NCI-H146 treated with DMSO at 0.1 percent for 48 hours (cell line): Measurements from ENCODE around the gene MUC20.
"Not testable (repeated sequence)": the region's sequence is repeated elsewhere in the genome, so short reads cannot be mapped to it uniquely, and the experiment has no call there.

Experiments used
- DNase-seq: peaks from one replicate; lab custom pipeline; 2025; ENCODE audit not compliant: unreplicated experiment; lab: John Stamatoyannopoulos, UW

The MUC20 gene

GRCh38 chr3:195769551-195769950 lies 48.8 kb downstream of the MUC20 start:
- no peak for DNase-seq

DNA sequence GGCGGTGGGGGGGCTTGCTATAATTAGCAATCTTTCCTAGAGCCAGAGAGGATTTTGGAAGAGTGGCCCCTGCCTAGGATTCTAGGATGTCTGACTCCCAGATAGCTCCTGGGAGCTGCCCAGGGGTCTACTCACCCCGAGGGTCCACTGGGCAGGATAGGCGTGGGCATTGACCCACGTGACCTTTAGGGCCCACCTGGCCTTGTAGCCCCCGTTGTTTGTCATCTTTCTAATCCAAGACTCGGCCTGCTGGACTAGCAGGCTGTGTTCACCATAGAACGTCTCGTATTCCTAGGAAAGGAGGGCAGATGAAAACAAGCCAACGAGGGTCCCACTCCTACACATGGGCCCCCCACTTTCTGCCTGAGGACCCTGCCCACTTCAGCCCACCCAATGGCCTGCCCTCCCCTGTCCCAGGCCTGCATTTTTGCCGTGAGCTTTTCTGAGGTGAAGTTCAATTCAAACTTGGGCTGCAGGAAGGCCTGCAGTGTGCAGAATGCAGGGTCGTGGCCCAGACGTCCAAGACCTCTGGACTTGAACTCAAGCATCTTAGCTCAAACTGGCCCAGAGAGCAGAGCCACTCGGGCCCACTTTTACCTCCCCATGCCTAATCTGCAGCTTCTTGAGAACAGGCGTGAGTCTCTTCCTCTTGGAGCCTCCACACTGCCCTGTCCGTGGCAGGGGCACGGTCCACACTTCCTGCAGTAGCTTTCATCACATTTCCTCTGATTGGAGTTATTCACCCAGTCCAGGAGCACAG lies 49.5 kb downstream of the MUC20 start:
- DNase-seq = no peak

DNA sequence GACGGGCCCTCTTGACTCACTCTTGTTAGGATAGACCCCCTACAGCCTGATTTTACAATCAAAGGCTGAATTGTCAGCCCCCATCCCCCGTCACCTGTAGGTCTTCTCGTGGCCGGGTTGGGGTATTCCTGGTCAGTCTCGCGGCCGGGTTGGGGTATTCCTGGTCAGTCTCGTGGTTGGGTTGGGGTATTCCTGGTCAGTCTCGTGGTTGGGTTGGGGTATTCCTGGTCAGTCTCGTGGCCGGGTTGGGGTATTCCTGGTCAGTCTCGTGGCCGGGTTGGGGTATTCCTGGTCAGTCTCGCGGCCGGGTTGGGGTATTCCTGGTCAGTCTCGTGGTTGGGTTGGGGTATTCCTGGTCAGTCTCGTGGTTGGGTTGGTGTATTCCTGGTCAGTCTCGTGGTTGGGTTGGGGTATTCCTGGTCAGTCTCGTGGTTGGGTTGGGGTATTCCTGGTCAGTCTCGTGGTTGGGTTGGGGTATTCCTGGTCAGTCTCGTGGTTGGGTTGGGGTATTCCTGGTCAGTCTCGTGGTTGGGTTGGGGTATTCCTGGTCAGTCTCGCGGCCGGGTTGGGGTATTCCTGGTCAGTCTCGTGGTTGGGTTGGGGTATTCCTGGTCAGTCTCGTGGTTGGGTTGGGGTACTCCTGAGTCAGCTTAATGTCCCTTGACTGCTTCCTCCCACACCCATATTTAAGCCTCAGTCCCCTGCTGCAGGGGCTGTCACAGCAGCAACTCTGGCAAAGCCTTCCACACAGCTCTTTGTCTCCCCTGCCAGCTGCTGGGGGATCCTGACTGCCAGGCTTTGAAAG lies 50.3 kb downstream of the MUC20 start:
- DNase-seq = not testable (repeated sequence)

DNA sequence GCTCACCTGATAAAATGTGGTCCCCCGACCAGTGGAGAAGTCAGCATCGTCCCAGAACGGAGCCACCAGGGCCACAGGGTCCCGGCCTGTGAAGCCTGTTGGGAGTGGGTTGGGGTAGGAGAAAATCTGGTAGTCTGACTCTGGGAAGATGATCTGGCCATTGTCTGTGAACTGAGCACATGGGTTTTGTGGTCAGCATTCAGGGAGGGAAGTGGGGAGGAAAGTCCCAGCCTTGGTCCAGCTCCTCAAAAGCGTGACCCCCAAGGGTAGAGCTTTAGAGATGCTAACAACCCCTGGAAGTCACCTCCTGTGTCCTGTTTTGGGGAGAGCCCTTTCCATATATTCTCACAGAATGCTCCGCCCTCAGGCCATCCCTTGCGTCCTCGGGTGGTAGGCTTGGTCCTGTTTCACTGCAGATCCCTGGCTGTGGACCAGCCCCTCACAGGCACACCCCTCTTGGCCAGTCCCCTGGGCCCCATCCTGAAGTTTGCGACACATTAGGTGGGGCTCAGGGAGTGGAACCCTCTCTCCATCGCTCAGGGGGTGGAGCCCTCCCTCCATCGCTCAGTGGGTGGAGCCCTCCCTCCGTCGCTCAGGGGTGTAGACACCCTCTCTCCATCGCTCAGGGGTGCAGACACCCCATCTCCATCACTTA lies 51.0 kb downstream of the MUC20 start:
- no peak for DNase-seq

DNA sequence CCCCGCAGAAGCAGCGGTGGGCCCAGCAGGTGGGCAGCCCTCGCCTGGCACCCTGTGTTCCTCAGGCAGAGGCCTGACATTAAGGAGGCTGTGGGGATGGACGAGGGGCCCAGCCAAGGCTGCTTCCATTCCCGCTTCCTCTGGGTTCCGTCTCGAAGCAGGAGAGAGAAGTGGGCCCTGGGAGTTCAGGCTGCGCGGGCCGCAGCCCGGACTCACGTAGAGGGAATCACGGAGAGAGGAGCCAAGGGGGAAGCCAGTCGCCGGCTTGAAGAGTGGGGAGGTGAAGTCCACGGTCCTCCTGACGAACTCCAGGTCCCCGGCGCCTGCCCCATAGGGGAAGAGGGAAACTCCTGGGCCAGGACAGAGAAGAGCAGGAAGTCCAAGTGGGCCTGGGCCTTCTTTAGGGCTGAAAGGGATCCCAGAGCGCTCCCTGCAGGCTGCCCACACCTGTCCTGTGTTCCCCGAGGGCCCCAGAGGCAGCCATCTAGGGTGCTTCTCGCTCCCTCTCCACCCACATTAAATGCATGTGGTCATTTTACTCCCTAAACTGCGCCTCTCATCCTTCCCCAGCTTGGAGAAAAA lies 53.3 kb downstream of the MUC20 start:
- no peak for DNase-seq

GRCh38 chr3:195774917-195775316 lies 54.1 kb downstream of the MUC20 start:
- DNase-seq = no peak

DNA sequence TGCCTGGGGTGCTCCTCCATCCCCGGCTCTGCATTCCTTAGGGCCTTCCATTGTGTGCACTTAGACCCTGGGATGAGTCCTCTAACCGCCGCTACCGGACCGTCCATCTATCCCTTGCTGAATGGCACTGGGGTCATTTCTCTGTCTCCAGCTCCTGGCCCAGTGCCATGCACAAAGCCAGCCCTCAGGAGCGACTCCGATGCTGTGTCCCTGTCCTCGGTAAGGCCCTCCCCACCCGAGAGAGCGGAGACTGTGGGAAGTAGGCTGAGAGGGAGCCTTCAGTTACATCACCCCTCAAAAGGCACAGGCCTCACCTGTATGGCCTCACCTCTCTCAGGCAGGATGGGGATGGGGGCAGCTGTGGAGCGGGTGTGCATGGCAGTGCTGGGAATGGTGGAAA lies 57.2 kb downstream of the MUC20 start:
- DNase-seq = no peak

DNA sequence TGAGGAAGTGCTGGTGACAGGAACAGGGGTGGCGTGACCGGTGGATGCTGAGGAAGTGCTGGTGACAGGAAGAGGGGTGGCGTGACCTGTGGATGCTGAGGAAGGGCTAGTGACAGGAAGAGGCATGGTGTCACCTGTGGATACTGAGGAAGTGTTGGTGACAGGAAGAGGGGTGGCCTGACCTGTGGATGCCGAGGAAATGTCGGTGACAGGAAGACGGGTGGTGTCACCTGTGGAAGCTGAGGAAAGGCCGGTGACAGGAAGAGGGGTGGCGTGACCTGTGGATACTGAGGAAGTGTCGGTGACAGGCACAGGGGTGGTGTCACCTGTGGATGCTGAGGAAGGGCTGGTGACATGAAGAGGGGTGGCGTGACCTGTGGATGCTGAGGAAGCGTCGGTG lies 60.5 kb downstream of the MUC20 start:
- DNase-seq = not testable (repeated sequence)
